ENCODE data around the gene HCLS1.

- TF ChIP-seq CTCF (IDR thresholded peaks at IDR 0.05; ENCODE audit: insufficient read depth, low read length, poor library complexity, severe bottlenecking) (no peak), EZH2phosphoT487 (conservative IDR thresholded peaks at IDR 0.05; ENCODE audit: low read length) (no peak)
Measured at GRCh38 chr3:121584418-121584817, 76.3 kb downstream of the HCLS1 start.

Measured in SU-DHL-6 (cell line).